HEK293T (cell line): ENCODE results near the gene TMEM232.

Source experiments
- ARNT ChIP-seq: fragments of 450-650 bp; IDR thresholded peaks from 2 replicates; pipeline ENCODE4 v1.6.1; 2017; ENCODE audit warnings: mild to moderate bottlenecking
- BHLHE40 ChIP-seq: fragments of 450-650 bp; IDR thresholded peaks from 2 replicates; pipeline ENCODE4 v1.6.1; 2016; ENCODE audit warnings: mild to moderate bottlenecking, moderate library complexity, borderline replicate concordance
- ELF4 ChIP-seq: fragments of 450-650 bp; IDR thresholded peaks from 2 replicates; pipeline ENCODE4 v1.6.1; 2017; ENCODE audit warnings: antibody characterized with exemption

DNA sequence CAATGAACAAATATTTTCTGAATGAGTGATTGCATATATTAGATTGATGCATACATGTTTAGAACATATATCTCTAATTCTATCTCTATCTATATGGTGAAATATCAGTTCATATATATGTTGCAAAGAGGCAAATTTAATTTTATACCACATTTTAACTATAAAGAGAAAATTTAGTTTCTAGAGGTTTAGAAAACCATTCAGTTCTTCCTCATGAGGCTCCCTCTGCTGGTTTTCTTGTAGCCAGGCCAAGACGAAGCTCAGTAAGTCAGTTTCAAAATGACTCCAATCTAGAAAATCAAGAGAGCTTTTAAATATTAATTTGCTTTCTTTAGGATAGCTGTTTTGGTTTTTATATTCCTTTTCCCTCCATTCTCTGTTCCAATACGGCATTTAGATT, 312.1 kb downstream of the TMEM232 start:
- TF ChIP-seq BHLHE40 (no peak), ELF4 (no peak), ARNT (no peak)
